HEK293T (cell line): ENCODE data around the gene GULP1.

Experiments
- ARNT ChIP-seq: fragments of 450-650 bp; IDR thresholded peaks from 2 replicates; pipeline ENCODE4 v1.6.1; 2017; ENCODE audit warnings: mild to moderate bottlenecking
- BHLHE40 ChIP-seq: fragments of 450-650 bp; IDR thresholded peaks from 2 replicates; pipeline ENCODE4 v1.6.1; 2016; ENCODE audit warnings: mild to moderate bottlenecking, moderate library complexity, borderline replicate concordance
- ELF4 ChIP-seq: fragments of 450-650 bp; IDR thresholded peaks from 2 replicates; pipeline ENCODE4 v1.6.1; 2017; ENCODE audit warnings: antibody characterized with exemption
- SP1 ChIP-seq: fragments of 450-650 bp; IDR thresholded peaks from 2 replicates; pipeline ENCODE4 v1.6.1; 2017
- SUZ12 ChIP-seq: fragments of 450-650 bp; IDR thresholded peaks from 2 replicates; pipeline ENCODE4 v1.6.1; 2016; ENCODE audit warnings: mild to moderate bottlenecking
- TF ChIP-seq, protein P1 (sequence below): fragments of 450-650 bp; IDR thresholded peaks from 2 replicates; pipeline ENCODE4 v1.6.1; 2016

DNA sequence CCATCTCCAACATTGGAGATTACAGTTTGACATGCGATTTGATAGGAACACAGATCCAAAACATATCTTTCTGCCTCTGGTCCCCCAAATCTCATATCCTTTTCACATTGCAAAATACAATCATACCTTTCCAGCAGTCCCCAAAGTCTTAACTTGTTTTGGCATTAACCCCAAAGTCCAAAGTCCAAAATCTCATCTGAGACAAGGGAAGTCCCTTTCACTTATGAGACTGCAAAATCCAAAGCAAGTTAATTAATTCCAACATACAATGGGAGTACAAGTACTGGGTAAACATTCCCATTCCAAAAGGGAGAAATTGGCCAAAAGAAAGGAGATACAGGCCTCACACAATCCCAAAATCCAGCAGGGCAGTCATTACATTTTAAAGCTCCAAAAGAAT lies 265.4 kb downstream of the GULP1 start:
- TF ChIP-seq, protein P1, sequence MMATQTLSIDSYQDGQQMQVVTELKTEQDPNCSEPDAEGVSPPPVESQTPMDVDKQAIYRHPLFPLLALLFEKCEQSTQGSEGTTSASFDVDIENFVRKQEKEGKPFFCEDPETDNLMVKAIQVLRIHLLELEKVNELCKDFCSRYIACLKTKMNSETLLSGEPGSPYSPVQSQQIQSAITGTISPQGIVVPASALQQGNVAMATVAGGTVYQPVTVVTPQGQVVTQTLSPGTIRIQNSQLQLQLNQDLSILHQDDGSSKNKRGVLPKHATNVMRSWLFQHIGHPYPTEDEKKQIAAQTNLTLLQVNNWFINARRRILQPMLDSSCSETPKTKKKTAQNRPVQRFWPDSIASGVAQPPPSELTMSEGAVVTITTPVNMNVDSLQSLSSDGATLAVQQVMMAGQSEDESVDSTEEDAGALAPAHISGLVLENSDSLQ = no peak
- TF ChIP-seq BHLHE40 (no peak), SUZ12 (no peak), ARNT (no peak), ELF4 (no peak), SP1 (no peak)
